ENCODE data around the gene NEK11.

Gene NEK11, protein sequence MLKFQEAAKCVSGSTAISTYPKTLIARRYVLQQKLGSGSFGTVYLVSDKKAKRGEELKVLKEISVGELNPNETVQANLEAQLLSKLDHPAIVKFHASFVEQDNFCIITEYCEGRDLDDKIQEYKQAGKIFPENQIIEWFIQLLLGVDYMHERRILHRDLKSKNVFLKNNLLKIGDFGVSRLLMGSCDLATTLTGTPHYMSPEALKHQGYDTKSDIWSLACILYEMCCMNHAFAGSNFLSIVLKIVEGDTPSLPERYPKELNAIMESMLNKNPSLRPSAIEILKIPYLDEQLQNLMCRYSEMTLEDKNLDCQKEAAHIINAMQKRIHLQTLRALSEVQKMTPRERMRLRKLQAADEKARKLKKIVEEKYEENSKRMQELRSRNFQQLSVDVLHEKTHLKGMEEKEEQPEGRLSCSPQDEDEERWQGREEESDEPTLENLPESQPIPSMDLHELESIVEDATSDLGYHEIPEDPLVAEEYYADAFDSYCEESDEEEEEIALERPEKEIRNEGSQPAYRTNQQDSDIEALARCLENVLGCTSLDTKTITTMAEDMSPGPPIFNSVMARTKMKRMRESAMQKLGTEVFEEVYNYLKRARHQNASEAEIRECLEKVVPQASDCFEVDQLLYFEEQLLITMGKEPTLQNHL

DNA sequence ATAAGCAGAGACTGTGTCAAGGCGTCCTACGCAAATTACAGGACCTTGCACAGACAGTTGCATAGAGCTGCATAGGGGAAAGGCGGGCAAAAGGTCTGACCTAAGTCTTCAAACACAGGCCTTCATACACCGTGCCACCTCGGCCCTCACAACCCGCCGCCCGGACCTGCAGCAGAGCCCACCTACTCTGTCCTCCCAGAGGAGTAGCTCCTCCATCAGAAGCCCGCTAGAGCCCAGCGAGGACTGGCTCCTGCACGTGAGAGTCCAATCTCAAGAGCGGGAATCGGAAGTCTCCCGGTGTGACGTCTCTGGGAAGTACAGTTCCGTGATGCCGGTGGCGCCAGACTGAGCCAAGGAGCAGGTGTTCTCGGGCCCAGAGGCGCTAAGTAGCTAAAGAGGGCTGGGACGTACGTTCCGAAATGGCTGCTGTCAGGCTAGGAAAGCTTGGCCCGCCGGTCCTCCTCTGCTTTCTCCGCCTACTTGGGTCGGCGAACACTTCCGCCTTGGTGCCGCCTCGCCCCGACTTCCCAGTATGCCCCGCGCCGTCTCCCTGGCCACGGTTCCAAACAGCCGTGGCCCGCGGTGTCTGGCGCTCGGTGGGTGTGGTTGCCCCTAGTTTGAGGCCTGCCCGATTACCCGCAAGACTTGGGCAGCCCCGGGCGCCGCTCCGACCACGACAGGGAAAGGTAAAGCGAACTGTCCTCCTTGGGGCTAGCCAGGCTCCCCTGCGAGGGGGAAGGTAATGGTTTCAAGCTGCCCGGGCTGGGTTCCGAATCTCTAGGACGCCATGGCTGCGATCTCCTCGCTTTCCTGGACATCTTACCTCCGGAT, at the start of gene NEK11, which contains the start of gene ASTE1:
NEK11 (plus strand) TSS at position 557 of the 831 bp plus-strand sequence. CDS start 2,832 bp downstream, outside the sequence.
ASTE1 (minus strand) TSS at position 505 of the 831 bp plus-strand sequence. CDS start 1,519 bp downstream, outside the sequence.
- DNase-seq = peak; percentile 89

DNA sequence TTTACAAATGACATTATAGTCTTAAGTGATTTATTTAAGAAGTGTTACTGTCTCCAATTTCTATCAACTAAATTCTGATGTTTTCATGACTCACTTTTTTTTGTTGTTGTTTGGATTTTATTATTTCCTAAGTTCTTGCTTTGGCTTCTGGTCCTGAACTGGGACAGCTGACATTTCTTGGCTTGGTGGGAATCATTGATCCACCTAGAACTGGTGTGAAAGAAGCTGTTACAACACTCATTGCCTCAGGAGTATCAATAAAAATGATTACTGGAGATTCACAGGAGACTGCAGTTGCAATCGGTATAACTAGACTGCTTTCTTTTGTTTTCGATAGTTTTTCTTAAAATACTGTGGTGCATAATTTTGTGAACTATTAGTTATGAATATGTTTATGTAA, 47.6 kb upstream of the NEK11 start:
- no peak for DNase-seq

GRCh38 chr3:130981469-130981868, 45.2 kb upstream of the NEK11 start:
- DNase-seq = no peak

DNA sequence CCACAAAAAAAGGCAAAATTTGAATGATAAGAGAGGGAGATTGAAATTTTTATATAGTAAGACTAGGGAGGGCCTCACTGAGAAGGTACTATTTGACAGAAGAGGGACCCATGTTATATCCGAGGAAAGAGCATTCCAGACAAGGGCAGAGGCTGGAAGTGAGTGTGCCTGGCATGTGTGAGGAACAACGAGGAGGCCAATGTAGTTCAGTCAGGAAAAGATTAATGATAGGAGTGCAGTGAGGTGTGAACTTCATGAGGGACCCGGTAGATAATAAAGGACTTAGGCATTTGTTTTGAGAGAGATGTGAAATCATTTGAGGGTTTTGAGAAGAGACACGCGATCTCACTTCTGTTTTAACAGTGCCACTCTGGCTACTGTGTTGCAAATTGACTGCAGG, 36.4 kb upstream of the NEK11 start:
- DNase-seq = no peak

DNA sequence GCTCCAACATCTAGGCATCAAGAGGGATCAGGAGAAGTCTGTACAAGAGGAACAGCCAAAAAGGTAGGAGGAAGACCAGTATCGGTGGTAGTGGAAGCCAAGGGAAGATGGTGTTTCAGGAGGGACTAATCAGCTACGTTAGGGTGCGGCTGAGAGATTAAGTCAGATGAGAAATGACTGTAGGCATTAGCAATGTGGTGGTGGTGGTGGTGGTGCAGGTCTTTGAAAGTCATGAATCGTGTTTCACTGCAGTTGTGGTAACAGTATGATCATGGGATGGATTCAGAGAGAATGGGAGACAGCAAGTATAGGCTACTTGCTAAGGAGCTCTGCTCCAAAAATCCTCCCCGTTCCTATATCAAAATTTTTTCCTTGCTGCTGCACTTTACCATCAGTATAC, 35.6 kb upstream of the NEK11 start:
- no peak for DNase-seq

GRCh38 chr3:130992344-130992743, 34.3 kb upstream of the NEK11 start:
- DNase-seq = no peak

DNA sequence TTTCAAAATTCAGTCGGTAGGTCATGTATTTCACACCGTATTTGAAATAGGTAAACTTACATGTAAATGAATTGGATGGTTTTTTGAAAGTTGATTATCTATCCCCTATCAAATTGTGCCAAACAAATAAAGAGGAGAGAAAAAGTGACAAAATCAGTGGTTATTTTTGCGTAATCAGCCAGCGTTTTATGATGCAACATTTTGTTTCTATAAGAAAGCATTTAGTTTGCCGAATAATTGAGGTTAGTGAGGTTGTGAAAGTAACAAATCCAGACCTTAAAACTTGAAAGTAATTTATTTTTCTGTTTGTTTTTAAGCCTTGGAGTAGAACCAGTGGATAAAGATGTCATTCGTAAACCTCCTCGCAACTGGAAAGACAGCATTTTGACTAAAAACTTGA, 29.4 kb upstream of the NEK11 start:
- no peak for DNase-seq

GRCh38 chr3:131001071-131001470, 25.6 kb upstream of the NEK11 start:
- DNase-seq = no peak

- no peak for DNase-seq
Measured at GRCh38 chr3:131004603-131005002, 22.1 kb upstream of the NEK11 start.

DNA sequence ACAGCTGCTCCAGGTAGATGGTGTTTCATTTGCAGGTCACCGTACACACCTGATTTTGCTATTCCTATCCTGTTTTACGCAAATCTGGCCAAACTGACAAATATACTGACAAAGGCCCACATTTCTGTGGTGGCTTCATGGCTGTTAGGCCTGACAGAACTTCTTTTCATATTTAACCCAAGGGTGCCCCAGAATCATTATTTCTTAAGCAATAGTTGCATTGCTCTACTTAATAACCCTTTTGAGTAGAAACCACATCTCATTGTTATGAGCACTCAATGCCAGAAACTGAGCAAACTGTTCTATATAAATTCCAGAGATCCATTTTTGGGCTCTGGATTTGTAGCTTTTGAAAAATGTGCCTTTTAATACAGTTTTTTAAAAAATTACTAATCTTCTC, 19.4 kb upstream of the NEK11 start:
- no peak for DNase-seq

- no peak for DNase-seq
Measured at GRCh38 chr3:131007782-131008181, 18.9 kb upstream of the NEK11 start.

GRCh38 chr3:131008326-131008725, 18.4 kb upstream of the NEK11 start:
- DNase-seq = no peak

DNA sequence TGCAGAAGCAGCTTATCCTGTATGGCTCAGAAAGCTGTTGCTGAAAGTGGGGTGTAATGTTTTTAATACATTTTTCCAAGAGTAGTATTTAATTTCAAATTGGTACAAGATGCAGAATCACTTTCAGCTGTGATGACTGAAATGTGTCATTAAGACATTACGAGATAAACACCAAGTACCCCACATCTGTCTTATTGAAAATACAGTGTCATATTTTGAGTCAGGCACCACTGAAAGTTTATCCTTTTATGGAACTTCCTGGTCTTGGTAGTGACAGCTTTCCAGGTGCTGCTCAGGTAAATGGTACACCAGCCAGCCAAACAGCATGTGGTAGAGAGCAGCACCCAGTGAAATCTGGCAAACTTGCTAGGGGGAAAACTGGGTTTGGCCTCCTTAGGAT, 17.0 kb upstream of the NEK11 start:
- no peak for DNase-seq

DNA sequence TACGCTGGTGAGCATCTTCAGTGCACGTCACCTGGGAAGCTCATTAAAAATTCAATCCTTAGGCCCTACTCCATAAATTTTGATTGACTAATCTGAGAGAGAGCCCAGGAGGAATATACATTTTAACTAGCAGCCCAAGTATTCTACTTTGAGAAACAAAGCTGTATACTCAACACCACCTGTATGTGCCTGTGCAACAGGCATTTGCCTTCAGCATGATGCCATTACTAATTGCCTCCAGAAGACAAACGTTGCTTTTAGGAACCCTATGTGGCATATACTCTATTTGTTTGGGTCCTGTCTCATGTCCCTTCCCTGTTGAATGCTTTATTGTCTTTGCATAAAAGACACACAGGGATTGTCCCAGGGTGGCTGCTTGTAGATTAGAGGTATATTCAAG, 7.7 kb upstream of the NEK11 start:
- no peak for DNase-seq

GRCh38 chr3:131020122-131020693, 6.5 kb upstream of the NEK11 start:
- DNase-seq = no peak

DNA sequence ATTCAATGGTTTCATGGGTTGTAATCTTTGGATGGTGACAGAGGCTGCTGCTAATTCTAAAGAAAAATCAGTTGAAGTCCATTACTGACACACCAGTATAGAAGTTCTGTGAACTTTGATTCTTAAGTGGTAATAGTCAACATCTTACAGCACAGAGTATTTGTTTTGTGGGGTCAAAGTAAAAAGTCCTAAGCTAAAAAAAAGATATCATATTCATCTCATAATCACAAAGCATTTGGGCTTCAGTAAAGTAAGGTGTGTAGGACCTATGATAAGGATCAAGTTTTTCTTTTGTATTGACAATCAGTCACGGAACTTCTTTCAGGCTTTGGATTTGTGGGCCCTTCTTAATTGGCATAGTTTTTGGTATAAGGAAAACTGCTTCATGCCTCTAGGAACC, 1.1 kb upstream of the NEK11 start:
- DNase-seq = no peak

DNA sequence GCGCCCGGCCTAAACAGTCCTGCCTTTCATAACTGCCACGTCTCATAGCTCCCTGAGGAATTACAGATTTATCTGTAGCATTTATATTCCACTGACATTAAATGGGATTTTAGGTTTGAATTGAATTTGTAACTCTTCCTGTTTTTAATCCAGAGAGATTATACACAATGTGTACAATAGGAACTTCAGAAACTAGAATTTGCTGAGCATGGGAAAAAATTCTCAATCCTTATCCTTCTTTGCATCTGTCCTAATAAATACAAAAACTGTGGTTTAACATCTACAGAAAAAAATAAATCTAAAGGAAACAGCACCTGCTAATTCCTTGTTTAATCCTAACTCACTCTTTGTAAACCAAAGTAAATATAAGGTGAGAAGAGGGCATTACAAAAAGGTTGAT, 2.2 kb downstream of the NEK11 start:
- DNase-seq = no peak

DNA sequence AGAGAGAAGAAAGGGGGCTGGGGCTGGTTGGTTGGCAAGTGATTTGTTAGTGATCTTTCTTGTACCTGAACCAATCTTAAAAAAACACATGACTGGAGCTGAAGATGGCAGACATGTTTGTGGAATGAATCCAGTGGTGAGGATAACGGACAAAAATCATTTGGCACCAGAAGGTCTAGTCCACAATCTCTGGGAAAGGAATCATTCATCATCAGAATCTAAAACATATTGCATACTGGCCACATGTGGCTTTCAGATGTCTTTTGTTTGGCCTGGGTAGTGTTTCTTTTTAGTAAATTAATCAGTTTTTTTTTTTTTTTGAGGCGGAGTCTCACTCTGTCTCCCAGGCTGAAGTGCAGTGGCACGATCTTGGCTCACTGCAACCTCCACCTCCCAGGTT, 5.0 kb downstream of the NEK11 start:
- no peak for DNase-seq

DNA sequence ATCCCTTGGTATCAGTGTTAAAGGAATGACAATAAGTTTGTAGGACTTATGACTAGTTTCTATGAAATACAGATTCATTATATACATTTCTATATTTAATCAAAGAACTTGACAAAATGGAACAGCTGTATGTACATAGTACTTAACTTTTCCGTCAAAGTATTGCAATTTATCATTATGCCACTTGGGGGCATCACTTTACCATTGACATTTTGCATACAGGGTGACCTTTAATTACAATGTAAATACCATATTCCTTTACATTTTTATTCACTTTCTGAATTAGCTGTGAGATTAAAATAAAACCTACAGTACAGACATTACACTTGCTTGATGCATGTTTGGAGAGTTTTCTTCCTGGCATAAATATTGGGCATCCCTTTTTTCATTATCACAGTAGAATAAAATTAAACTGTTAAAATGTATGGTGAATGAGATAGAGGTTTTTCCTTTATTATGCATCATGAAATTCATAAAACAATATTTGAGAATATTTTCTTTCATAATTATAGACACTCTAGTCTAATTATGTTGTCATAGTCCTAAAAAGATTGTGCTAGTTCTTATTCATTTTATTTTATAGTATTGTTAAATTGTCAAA, 6.9 kb downstream of the NEK11 start:
- no peak for DNase-seq

- no peak for DNase-seq
Measured at GRCh38 chr3:131036200-131036816, 9.6 kb downstream of the NEK11 start.

DNA sequence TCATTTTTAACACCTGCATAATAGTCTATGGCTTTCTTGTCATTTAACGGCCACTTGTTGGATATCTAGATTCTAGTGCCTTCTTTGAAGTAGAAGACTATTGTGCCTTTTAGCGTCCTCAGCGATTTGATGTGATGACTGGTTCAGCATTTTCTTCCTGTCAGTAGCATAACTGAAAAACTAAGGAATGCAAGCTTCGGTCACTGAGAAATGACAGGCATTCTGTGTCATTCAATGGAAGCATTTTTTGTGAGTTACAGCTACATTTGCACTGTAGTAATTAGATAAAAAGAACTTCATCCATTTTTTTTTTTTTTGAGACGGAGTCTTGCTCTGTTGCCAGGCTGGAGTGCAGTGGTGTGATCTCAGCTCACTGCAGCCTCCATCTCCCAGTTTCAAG, 10.3 kb downstream of the NEK11 start:
- DNase-seq = no peak

DNA sequence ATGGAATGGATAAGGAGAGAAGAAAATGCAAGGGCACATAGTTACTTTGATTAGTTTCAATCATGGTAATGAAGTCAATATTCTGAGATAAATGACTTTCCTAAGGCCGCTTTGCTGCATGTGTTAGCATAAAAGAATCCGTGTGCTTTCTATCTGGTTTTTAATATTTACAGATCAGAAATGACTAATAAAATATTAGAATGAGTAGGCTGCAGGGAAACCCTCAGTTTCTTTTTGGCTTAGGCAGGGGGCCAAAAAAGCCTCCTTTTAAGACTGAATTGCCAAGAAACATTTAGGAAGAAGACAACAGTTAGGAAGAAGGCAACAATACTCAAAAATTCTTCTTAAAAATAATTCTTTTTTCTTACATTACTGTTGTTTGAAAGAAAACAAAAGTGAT, 11.6 kb downstream of the NEK11 start:
- no peak for DNase-seq

All from activated CD4-positive, CD25-positive, alpha-beta regulatory T cell treated with anti-CD3 and anti-CD28 coated beads, Interleukin-2, amount 50 U/mL, for 72 hours (primary cell).